Fibroblast of lung (primary cell): ENCODE measurements around the gene TSC1.

ENCODE experiments used
- EZH2 ChIP-seq: IDR thresholded peaks from 2 replicates; pipeline ENCODE4 v1.5.1; 2012; ENCODE audit warnings: low read length, control low read depth, mild to moderate bottlenecking; ENCODE audit errors: missing control alignments
- TF ChIP-seq, protein P1 (sequence below), 2 donors: IDR thresholded peaks in 1 of 2; conservative IDR thresholded peaks in 1 of 2; 1 replicate in 1 of 2; 2 replicates in 1 of 2; pipeline ENCODE4 v1.5.1; 2011 to 2012; ENCODE audit warnings: low read length in 2 of 2, control low read depth in 1 of 2, inconsistent platforms in 1 of 2, low read depth in 1 of 2, mild to moderate bottlenecking in 1 of 2

DNA sequence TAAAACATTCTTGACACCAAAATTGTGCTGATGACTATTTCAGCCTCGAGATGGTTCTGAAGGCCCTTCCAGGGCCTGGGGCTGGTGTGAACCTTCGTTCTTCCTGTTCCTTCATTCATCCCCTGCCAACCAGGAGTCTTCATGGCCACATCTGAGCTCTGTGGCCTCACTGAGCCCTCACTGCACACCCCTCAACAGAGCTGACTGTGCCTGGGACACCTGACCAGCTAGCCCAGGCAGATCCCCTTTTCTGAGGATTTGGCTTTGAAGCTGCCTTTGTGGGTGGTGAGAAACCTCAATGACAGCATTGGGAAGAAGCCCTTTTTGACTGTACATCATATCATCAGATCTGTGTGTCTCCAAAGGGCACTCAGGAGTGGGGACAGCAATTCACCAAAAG is 80.1 kb downstream of the TSC1 start:
- TF ChIP-seq, protein P1, sequence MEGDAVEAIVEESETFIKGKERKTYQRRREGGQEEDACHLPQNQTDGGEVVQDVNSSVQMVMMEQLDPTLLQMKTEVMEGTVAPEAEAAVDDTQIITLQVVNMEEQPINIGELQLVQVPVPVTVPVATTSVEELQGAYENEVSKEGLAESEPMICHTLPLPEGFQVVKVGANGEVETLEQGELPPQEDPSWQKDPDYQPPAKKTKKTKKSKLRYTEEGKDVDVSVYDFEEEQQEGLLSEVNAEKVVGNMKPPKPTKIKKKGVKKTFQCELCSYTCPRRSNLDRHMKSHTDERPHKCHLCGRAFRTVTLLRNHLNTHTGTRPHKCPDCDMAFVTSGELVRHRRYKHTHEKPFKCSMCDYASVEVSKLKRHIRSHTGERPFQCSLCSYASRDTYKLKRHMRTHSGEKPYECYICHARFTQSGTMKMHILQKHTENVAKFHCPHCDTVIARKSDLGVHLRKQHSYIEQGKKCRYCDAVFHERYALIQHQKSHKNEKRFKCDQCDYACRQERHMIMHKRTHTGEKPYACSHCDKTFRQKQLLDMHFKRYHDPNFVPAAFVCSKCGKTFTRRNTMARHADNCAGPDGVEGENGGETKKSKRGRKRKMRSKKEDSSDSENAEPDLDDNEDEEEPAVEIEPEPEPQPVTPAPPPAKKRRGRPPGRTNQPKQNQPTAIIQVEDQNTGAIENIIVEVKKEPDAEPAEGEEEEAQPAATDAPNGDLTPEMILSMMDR (conservative IDR thresholded peaks at IDR 0.05 in 1 of 2, IDR thresholded peaks at IDR 0.05 in 1 of 2; ENCODE audit: low read depth in 1 of 2, low read length in 2 of 2), result no peak
- TF ChIP-seq EZH2, result no peak
